ENCODE results near the gene LKAAEAR1. TPM values are rescaled to one million over a fixed set of nuclear protein-coding genes. Genes with fewer than 3 reads are reported as not detected.

LKAAEAR1 gene
- total and polyA plus RNA-seq, 4 donors, result not detected

GRCh38 chr20:64052987-64053840 is 31.0 kb downstream of the LKAAEAR1 start:
- intact Hi-C loops (cut with DNase I), result no loop called here
- no peak for ATAC-seq (ENCODE audit: low FRiP score)
- H3K27me3 ChIP-seq (ENCODE audit: control insufficient read depth in 1 of 2, insufficient read depth in 2 of 2, low read length in 1 of 2), result no peaks in the 10 kb centered on the region

GRCh38 chr20:64052326-64052722 is 31.9 kb downstream of the LKAAEAR1 start:
- H3K4me3 ChIP-seq (ENCODE audit: low read length in 2 of 2), result no peak overlapping the region
- ATAC-seq (ENCODE audit: low FRiP score), result no peak
- WGBS, 2 donors, result 82 to 91% methylated on average over 10 of the region's 10 CpGs
- H3K4me1 ChIP-seq (ENCODE audit: control insufficient read depth in 1 of 2, insufficient read depth in 2 of 2, low read length in 2 of 2), result no peaks in the 10 kb centered on the region
- no peak overlapping the region for H3K27ac ChIP-seq (ENCODE audit: low read depth in 1 of 2, low read length in 2 of 2)
- no peak for DNase-seq
- H3K9me3 ChIP-seq (ENCODE audit: control insufficient read depth, low read length), result no peaks in the 10 kb centered on the region
- H3K36me3 ChIP-seq (ENCODE audit: control insufficient read depth in 1 of 2, insufficient read depth in 2 of 2, low read length in 1 of 2), result no peaks in the 10 kb centered on the region
- intact Hi-C loops (cut with DNase I), result no loop called here
- no peaks in the 10 kb centered on the region for H3K27me3 ChIP-seq (ENCODE audit: control insufficient read depth in 1 of 2, insufficient read depth in 2 of 2, low read length in 1 of 2)

More at GRCh38 chr20:64052987-64053840, 31.0 kb downstream of the LKAAEAR1 start:
- H3K4me3 ChIP-seq (ENCODE audit: low read length in 2 of 2), result no peak overlapping the region
- no peak for DNase-seq
- WGBS, 2 donors, result 88 to 91% methylated on average over 33 of the region's 33 CpGs
- no peaks in the 10 kb centered on the region for H3K4me1 ChIP-seq (ENCODE audit: control insufficient read depth in 1 of 2, insufficient read depth in 2 of 2, low read length in 2 of 2)
- H3K27ac ChIP-seq (ENCODE audit: low read depth in 1 of 2, low read length in 2 of 2), result no peak overlapping the region
- H3K9me3 ChIP-seq (ENCODE audit: control insufficient read depth, low read length), result no peaks in the 10 kb centered on the region
- H3K36me3 ChIP-seq (ENCODE audit: control insufficient read depth in 1 of 2, insufficient read depth in 2 of 2, low read length in 1 of 2), result no peaks in the 10 kb centered on the region

GRCh38 chr20:64051561-64052325 is 32.5 kb downstream of the LKAAEAR1 start:
- intact Hi-C loops (cut with DNase I), result no loop called here
- 84 to 86% methylated on average over 14 to 15 of the region's 15 CpGs for WGBS, 2 donors
- H3K9me3 ChIP-seq (ENCODE audit: control insufficient read depth, low read length), result no peaks in the 10 kb centered on the region
- no peak overlapping the region for H3K4me3 ChIP-seq (ENCODE audit: low read length in 2 of 2)
- no peaks in the 10 kb centered on the region for H3K4me1 ChIP-seq (ENCODE audit: control insufficient read depth in 1 of 2, insufficient read depth in 2 of 2, low read length in 2 of 2)
- DNase-seq (no peak), ATAC-seq (ENCODE audit: low FRiP score) (peak; percentile 36)
- no peak overlapping the region for H3K27ac ChIP-seq (ENCODE audit: low read depth in 1 of 2, low read length in 2 of 2)
- H3K36me3 ChIP-seq (ENCODE audit: control insufficient read depth in 1 of 2, insufficient read depth in 2 of 2, low read length in 1 of 2), result no peaks in the 10 kb centered on the region
- no peaks in the 10 kb centered on the region for H3K27me3 ChIP-seq (ENCODE audit: control insufficient read depth in 1 of 2, insufficient read depth in 2 of 2, low read length in 1 of 2)

GRCh38 chr20:64051033-64051452 is 33.2 kb downstream of the LKAAEAR1 start:
- 88 to 92% methylated on average over 11 of the region's 11 CpGs for WGBS, 2 donors
- H3K36me3 ChIP-seq (ENCODE audit: control insufficient read depth in 1 of 2, insufficient read depth in 2 of 2, low read length in 1 of 2), result no peaks in the 10 kb centered on the region
- intact Hi-C loops (cut with DNase I), result no loop called here
- no peak overlapping the region for H3K27ac ChIP-seq (ENCODE audit: low read depth in 1 of 2, low read length in 2 of 2)
- no peaks in the 10 kb centered on the region for H3K27me3 ChIP-seq (ENCODE audit: control insufficient read depth in 1 of 2, insufficient read depth in 2 of 2, low read length in 1 of 2)
- no peak overlapping the region for H3K4me3 ChIP-seq (ENCODE audit: low read length in 2 of 2)
- DNase-seq, result no peak
- ATAC-seq (ENCODE audit: low FRiP score), result no peak
- H3K4me1 ChIP-seq (ENCODE audit: control insufficient read depth in 1 of 2, insufficient read depth in 2 of 2, low read length in 2 of 2), result no peaks in the 10 kb centered on the region
- H3K9me3 ChIP-seq (ENCODE audit: control insufficient read depth, low read length), result no peaks in the 10 kb centered on the region

- intact Hi-C loops (cut with DNase I), result no loop called here
- Histone ChIP-seq H3K27ac (ENCODE audit: low read depth in 1 of 2, low read length in 2 of 2) (no peak overlapping the region), H3K4me3 (ENCODE audit: low read length in 2 of 2) (no peak overlapping the region), H3K9me3 (ENCODE audit: control insufficient read depth, low read length) (no peaks in the 10 kb centered on the region), H3K36me3 (ENCODE audit: control insufficient read depth in 1 of 2, insufficient read depth in 2 of 2, low read length in 1 of 2) (no peaks in the 10 kb centered on the region), H3K27me3 (ENCODE audit: control insufficient read depth in 1 of 2, insufficient read depth in 2 of 2, low read length in 1 of 2) (no peaks in the 10 kb centered on the region), H3K4me1 (ENCODE audit: control insufficient read depth in 1 of 2, insufficient read depth in 2 of 2, low read length in 2 of 2) (no peaks in the 10 kb centered on the region)
- 87 to 89% methylated on average over 22 to 23 of the region's 23 CpGs for WGBS, 2 donors
- ATAC-seq (ENCODE audit: low FRiP score) (no peak), DNase-seq (no peak)
Measured at GRCh38 chr20:64050261-64051032, 33.8 kb downstream of the LKAAEAR1 start.

- DNase-seq, result no peak
- no peak for ATAC-seq (ENCODE audit: low FRiP score)
- H3K36me3 ChIP-seq (ENCODE audit: control insufficient read depth in 1 of 2, insufficient read depth in 2 of 2, low read length in 1 of 2), result no peaks in the 10 kb centered on the region
- no peaks in the 10 kb centered on the region for H3K4me1 ChIP-seq (ENCODE audit: control insufficient read depth in 1 of 2, insufficient read depth in 2 of 2, low read length in 2 of 2)
- H3K27me3 ChIP-seq (ENCODE audit: control insufficient read depth in 1 of 2, insufficient read depth in 2 of 2, low read length in 1 of 2), result no peaks in the 10 kb centered on the region
- no peak overlapping the region for H3K4me3 ChIP-seq (ENCODE audit: low read length in 2 of 2)
- 34 to 41% methylated on average over 12 to 16 of the region's 16 CpGs for WGBS, 2 donors
- intact Hi-C loops (cut with DNase I), result no loop called here
- H3K9me3 ChIP-seq (ENCODE audit: control insufficient read depth, low read length), result no peaks in the 10 kb centered on the region
- no peak overlapping the region for H3K27ac ChIP-seq (ENCODE audit: low read depth in 1 of 2, low read length in 2 of 2)
Measured at GRCh38 chr20:64049878-64050260, 34.3 kb downstream of the LKAAEAR1 start.

- Histone ChIP-seq H3K27ac (ENCODE audit: low read depth in 1 of 2, low read length in 2 of 2) (no peak within 1 kb of the TSS), H3K4me1 (ENCODE audit: control insufficient read depth in 1 of 2, insufficient read depth in 2 of 2, low read length in 2 of 2) (no peaks in the 10 kb centered on the region), H3K36me3 (ENCODE audit: control insufficient read depth in 1 of 2, insufficient read depth in 2 of 2, low read length in 1 of 2) (no peaks in the 10 kb centered on the region), H3K27me3 (ENCODE audit: control insufficient read depth in 1 of 2, insufficient read depth in 2 of 2, low read length in 1 of 2) (no peaks in the 10 kb centered on the region), H3K4me3 (ENCODE audit: low read length in 2 of 2) (no peak within 1 kb of the TSS), H3K9me3 (ENCODE audit: control insufficient read depth, low read length) (no peaks in the 10 kb centered on the region)
- 1% methylated on average over 40 to 111 of the region's 111 CpGs for WGBS, 2 donors
- no peak for ATAC-seq (ENCODE audit: low FRiP score)
- DNase-seq, result no peak
- intact Hi-C loops (cut with DNase I), result no loop called here
Measured at GRCh38 chr20:64049060-64049877, 34.9 kb downstream of the LKAAEAR1 start, which contains the start of gene SOX18. SOX18 (minus strand) TSS chr20:64049639; CDS start chr20:64049516, 123 bp downstream.
